ENCODE results near the gene CCDC90B. TPM values are rescaled to one million over a fixed set of nuclear protein-coding genes. Genes with fewer than 3 reads are reported as not detected.
A peak's percentile ranks its signal among the peaks of the same experiment; 100 is the strongest.
"Not testable (repeated sequence)": the region's sequence is repeated elsewhere in the genome, so short reads cannot be mapped to it uniquely, and the experiment has no call there.

Gene CCDC90B
- total RNA-seq, 1 donor from 2014 or later = 23.4 TPM

- intact Hi-C loops (cut with DNase I) = no loop called here
- Histone ChIP-seq H3K27me3 (no peaks in the 10 kb centered on the region), H3K36me3 (no peaks in the 10 kb centered on the region)
Measured at GRCh38 chr11:83310718-83311117, 24.6 kb upstream of the CCDC90B start.

GRCh38 chr11:83308536-83308935 is 22.4 kb upstream of the CCDC90B start:
- ATAC-seq; H3K4me1 ChIP-seq; H3K9me3 ChIP-seq; H3K27me3 ChIP-seq; H3K36me3 ChIP-seq; H3K4me3 ChIP-seq; intact Hi-C loops (cut with DNase I); H3K27ac ChIP-seq; DNase-seq: not testable (repeated sequence)

More at GRCh38 chr11:83310718-83311117, 24.6 kb upstream of the CCDC90B start:
- DNase-seq (no peak), ATAC-seq (no peak)
- Histone ChIP-seq H3K4me1 (no peaks in the 10 kb centered on the region), H3K9me3 (no peaks in the 10 kb centered on the region), H3K27ac (no peak overlapping the region), H3K4me3 (no peak overlapping the region)
- TF ChIP-seq, protein P1, sequence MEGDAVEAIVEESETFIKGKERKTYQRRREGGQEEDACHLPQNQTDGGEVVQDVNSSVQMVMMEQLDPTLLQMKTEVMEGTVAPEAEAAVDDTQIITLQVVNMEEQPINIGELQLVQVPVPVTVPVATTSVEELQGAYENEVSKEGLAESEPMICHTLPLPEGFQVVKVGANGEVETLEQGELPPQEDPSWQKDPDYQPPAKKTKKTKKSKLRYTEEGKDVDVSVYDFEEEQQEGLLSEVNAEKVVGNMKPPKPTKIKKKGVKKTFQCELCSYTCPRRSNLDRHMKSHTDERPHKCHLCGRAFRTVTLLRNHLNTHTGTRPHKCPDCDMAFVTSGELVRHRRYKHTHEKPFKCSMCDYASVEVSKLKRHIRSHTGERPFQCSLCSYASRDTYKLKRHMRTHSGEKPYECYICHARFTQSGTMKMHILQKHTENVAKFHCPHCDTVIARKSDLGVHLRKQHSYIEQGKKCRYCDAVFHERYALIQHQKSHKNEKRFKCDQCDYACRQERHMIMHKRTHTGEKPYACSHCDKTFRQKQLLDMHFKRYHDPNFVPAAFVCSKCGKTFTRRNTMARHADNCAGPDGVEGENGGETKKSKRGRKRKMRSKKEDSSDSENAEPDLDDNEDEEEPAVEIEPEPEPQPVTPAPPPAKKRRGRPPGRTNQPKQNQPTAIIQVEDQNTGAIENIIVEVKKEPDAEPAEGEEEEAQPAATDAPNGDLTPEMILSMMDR (IDR thresholded peaks at IDR 0.05) = no peak

DNA sequence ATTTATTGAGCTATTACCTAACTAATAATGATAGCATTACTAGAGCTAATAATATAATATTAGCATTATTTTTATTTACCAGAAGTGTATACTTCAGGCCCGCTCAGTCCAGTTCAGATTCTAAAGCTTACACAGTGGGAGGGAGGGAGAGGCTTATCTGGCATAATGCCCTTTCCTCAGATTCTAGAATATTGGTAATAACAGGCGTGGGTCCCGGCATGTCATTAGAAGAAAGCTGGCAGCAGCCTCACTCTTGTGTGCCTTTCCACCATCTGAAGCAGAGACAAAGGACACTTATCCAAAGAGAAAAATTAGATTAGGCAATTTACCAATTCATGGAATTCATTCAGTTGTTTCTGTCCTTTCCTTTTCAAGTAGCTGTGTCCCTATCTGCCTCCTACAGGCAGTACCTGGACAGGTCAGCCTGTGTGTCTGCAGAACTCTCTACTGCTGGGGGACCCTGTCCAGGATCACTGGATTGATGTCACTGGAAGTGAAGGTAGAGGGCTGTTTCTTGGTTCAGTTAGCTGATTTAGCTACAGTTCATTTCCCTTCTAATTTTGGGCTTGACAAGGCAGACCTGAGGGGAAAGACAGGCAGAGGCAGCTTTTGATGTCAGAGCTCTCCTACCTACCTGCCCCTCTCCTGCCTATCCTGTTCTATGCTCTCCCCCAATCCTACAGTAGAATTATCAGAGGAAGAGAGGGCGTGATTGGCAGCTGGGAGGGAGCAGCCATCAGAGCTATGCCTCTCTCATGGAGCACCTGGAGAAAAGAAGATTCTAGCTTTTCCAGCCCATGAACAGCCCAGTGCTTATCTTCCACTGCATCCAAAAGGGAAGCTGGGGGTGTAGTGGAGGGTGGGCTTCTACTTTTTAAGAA is 20.3 kb upstream of the CCDC90B start:
- intact Hi-C loops (cut with DNase I) = no loop called here
- TF ChIP-seq, protein P1 (IDR thresholded peaks at IDR 0.05) = no peak
- no peak for ATAC-seq

GRCh38 chr11:83303316-83303715 is 17.1 kb upstream of the CCDC90B start:
- Histone ChIP-seq H3K27ac (no peak overlapping the region), H3K4me3 (no peak overlapping the region), H3K4me1 (no peaks in the 10 kb centered on the region), H3K36me3 (no peaks in the 10 kb centered on the region), H3K9me3 (no peaks in the 10 kb centered on the region), H3K27me3 (no peaks in the 10 kb centered on the region)
- TF ChIP-seq, protein P1 (IDR thresholded peaks at IDR 0.05) = no peak
- intact Hi-C loops (cut with DNase I) = no loop called here
- no peak for DNase-seq
- ATAC-seq = no peak

More for the DNA sequence above, 20.3 kb upstream of the CCDC90B start:
- H3K27ac ChIP-seq = no peak overlapping the region
- no peaks in the 10 kb centered on the region for H3K36me3 ChIP-seq
- H3K4me1 ChIP-seq = no peaks in the 10 kb centered on the region
- H3K4me3 ChIP-seq = no peak overlapping the region
- H3K9me3 ChIP-seq = no peaks in the 10 kb centered on the region
- DNase-seq = no peak
- no peaks in the 10 kb centered on the region for H3K27me3 ChIP-seq

GRCh38 chr11:83302151-83302550 is 16.0 kb upstream of the CCDC90B start:
- Histone ChIP-seq H3K27me3 (no peaks in the 10 kb centered on the region), H3K4me3 (no peak overlapping the region), H3K36me3 (no peaks in the 10 kb centered on the region), H3K27ac (no peak overlapping the region), H3K4me1 (no peaks in the 10 kb centered on the region), H3K9me3 (no peaks in the 10 kb centered on the region)
- ATAC-seq (peak; percentile 50), DNase-seq (no peak)
- intact Hi-C loops (cut with DNase I) = no loop called here
- TF ChIP-seq, protein P1 (IDR thresholded peaks at IDR 0.05) = no peak

DNA sequence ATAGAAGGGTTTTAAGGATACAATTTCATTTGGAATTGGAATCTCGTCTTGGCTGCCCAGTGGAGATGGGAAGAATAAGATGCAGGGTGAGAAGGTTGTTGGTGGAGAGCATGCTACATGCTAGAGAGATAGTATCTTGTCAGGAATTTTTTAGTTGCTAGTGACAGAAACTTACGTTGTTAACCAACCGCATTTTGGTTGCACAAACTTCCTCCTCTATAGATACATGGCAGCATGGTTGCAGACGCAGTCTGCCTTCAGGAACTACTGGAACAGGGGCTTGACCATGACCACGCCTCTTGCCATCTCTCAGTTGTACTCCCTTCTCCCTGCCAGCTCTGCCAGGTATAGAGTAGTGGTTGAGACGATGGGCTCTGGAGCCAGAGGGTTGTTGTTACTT is 13.5 kb upstream of the CCDC90B start:
- Histone ChIP-seq H3K27ac (no peak overlapping the region), H3K4me3 (no peak overlapping the region), H3K36me3 (no peaks in the 10 kb centered on the region), H3K4me1 (no peaks in the 10 kb centered on the region), H3K9me3 (no peaks in the 10 kb centered on the region), H3K27me3 (no peaks in the 10 kb centered on the region)
- DNase-seq (no peak), ATAC-seq (no peak)
- TF ChIP-seq, protein P1 (IDR thresholded peaks at IDR 0.05) = no peak
- intact Hi-C loops (cut with DNase I) = no loop called here

Data from upper lobe of right lung (tissue), 1 donor.